Renal cortex interstitium (tissue), 11 donors: ENCODE results near the gene CRELD2. TPM values are rescaled to one million over a fixed set of nuclear protein-coding genes. Genes with fewer than 3 reads are reported as not detected.
"Not testable (repeated sequence)": the region's sequence is repeated elsewhere in the genome, so short reads cannot be mapped to it uniquely, and the experiment has no call there.

Source experiments
- DNase-seq, 11 donors: peaks; one replicate each; pipeline ENCODE4 v3.0.0-alpha.2; 2013; ENCODE audit warnings: low read depth in 9 of 11, low spot score in 4 of 11; ENCODE audit errors: extremely low read depth in 1 of 11
- polyA plus RNA-seq, 3 donors: library from polyadenylated mRNA; unstranded; fragments of 120-200 nt; gene quantifications; one replicate each; pipeline ENCODE4 v1.2.1, GENCODE V29; 2013; ENCODE audit not compliant: insufficient read length in 3 of 3

The CRELD2 gene
- polyA plus RNA-seq, 3 donors, result 22.2 to 33.9 (median 32.6) TPM

- no peak for DNase-seq
These were observed 18.7 kb downstream of the CRELD2 start for GRCh38 chr22:49936973-49937757.

GRCh38 chr22:49937758-49938564, 19.5 kb downstream of the CRELD2 start:
- no peak for DNase-seq

- DNase-seq, result no peak
These were observed 20.2 kb downstream of the CRELD2 start for GRCh38 chr22:49938565-49939136.

GRCh38 chr22:49941507-49942316, 23.3 kb downstream of the CRELD2 start:
- DNase-seq, result no peak

GRCh38 chr22:49942565-49943404, 24.4 kb downstream of the CRELD2 start:
- DNase-seq, result no peak

- no peak for DNase-seq
These were observed 25.0 kb downstream of the CRELD2 start for GRCh38 chr22:49943405-49943765.

- no peak for DNase-seq
These were observed 25.5 kb downstream of the CRELD2 start for GRCh38 chr22:49943771-49944398.

GRCh38 chr22:49944399-49944891, 26.0 kb downstream of the CRELD2 start:
- no peak for DNase-seq

- DNase-seq, result not testable (repeated sequence)
These were observed 26.8 kb downstream of the CRELD2 start for GRCh38 chr22:49945042-49945794.

GRCh38 chr22:49946612-49947295, 28.3 kb downstream of the CRELD2 start:
- DNase-seq, result no peak

GRCh38 chr22:49947296-49947622, 28.8 kb downstream of the CRELD2 start:
- no peak for DNase-seq

- no peak for DNase-seq
These were observed 29.9 kb downstream of the CRELD2 start for GRCh38 chr22:49948116-49948957.

GRCh38 chr22:49948958-49949913, 30.8 kb downstream of the CRELD2 start:
- DNase-seq, result no peak

- no peak for DNase-seq
These were observed 31.5 kb downstream of the CRELD2 start for GRCh38 chr22:49949914-49950292.
